Stimulated activated CD4-positive, alpha-beta T cell treated with anti-CD3 and anti-CD28 coated beads, TNF-alpha, amount 100 ng/mL, for 4 hours (primary cell): Measurements from ENCODE around the gene SPSB1.
"Not testable (repeated sequence)": the region's sequence is repeated elsewhere in the genome, so short reads cannot be mapped to it uniquely, and the experiment has no call there.

Experiments
- DNase-seq, 3 experiments: peaks; one replicate each; pipeline ENCODE4 v3.0.0-alpha.2; 2020; ENCODE audit warnings: low read depth in 3 of 3

The SPSB1 gene

GRCh38 chr1:9299571-9300541, 7.2 kb downstream of the SPSB1 start:
- not testable (repeated sequence) for DNase-seq

- no peak for DNase-seq
Observed at GRCh38 chr1:9300573-9300972, 7.9 kb downstream of the SPSB1 start.

GRCh38 chr1:9302745-9303524, 10.2 kb downstream of the SPSB1 start:
- DNase-seq, result no peak

- DNase-seq, result no peak
Observed at GRCh38 chr1:9303916-9304315, 11.2 kb downstream of the SPSB1 start.

GRCh38 chr1:9305216-9305615, 12.5 kb downstream of the SPSB1 start:
- DNase-seq, result no peak

- DNase-seq, result no peak
Observed at GRCh38 chr1:9306006-9306405, 13.3 kb downstream of the SPSB1 start.

GRCh38 chr1:9307303-9307702, 14.6 kb downstream of the SPSB1 start:
- no peak for DNase-seq

- no peak for DNase-seq
Observed at GRCh38 chr1:9308236-9308785, 15.6 kb downstream of the SPSB1 start.

GRCh38 chr1:9309080-9309479, 16.4 kb downstream of the SPSB1 start:
- DNase-seq, result no peak

GRCh38 chr1:9309991-9310390, 17.3 kb downstream of the SPSB1 start:
- no peak for DNase-seq

- DNase-seq, result no peak
Observed at GRCh38 chr1:9311029-9311428, 18.3 kb downstream of the SPSB1 start.

- no peak for DNase-seq
Observed at GRCh38 chr1:9311479-9311878, 18.8 kb downstream of the SPSB1 start.

GRCh38 chr1:9312168-9312720, 19.6 kb downstream of the SPSB1 start:
- DNase-seq, result no peak

- DNase-seq, result no peak
Observed at GRCh38 chr1:9313576-9313975, 20.9 kb downstream of the SPSB1 start.

GRCh38 chr1:9314111-9314510, 21.4 kb downstream of the SPSB1 start:
- no peak for DNase-seq

GRCh38 chr1:9314711-9315379, 22.2 kb downstream of the SPSB1 start:
- no peak for DNase-seq

GRCh38 chr1:9315411-9316079, 22.9 kb downstream of the SPSB1 start:
- peak in 1 of 3 experiments; percentile 42 for DNase-seq

- no peak for DNase-seq
Observed at GRCh38 chr1:9316080-9316444, 23.4 kb downstream of the SPSB1 start.

GRCh38 chr1:9316512-9316911, 23.8 kb downstream of the SPSB1 start:
- DNase-seq, result no peak

- no peak for DNase-seq
Observed at GRCh38 chr1:9317072-9317471, 24.4 kb downstream of the SPSB1 start.
